ENCODE results near the gene RUNX1. TPM values are rescaled to one million over a fixed set of nuclear protein-coding genes. Genes with fewer than 3 reads are reported as not detected.
A peak's percentile ranks its signal among the peaks of the same experiment; 100 is the strongest.

RUNX1 gene
- total RNA-seq, 1 donor from 2014 or later: 2.0 TPM

GRCh38 chr21:35059742-35060141 lies 10.6 kb upstream of the RUNX1 start:
- DNase-seq: no peak

- no peak for DNase-seq
These were observed 9.0 kb upstream of the RUNX1 start for GRCh38 chr21:35058058-35058457.

GRCh38 chr21:35057428-35057827 lies 8.3 kb upstream of the RUNX1 start:
- DNase-seq: no peak

DNA sequence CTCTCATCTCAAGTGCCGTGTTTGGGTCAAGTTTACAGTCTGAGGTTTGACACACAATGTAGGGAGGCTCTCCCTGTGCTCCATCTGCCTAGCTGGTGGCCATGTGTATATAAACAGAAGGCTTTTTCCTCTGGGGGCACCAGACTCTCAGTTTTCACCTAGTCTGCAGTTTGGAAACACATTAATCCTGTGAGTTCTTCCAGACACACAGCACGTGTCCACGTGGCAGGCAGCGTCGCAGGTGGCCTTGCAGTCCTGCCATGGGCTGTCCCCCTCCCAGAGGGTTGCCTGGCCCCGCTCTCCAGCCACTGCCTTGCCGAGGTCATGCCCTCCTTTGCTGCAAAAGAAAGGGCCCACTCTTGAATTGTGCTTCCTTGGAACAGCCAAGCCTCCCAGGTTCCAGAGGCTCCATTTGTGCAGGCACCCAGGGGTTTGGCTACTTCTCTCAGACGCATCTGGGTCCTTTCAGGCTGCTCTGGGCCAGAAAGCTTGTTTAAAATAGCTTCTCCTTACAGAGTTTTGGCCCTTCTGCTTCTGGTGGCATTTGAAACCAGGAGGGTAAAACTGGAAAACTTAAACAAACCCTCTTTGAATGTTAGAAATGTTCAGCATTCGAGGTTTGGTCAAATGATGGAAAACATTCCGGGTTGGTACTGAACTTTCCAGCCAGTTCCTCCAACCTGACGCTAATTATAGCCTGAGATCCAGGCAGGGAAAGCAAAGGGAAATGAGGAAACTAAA lies 4.4 kb upstream of the RUNX1 start:
- no peak for DNase-seq

- DNase-seq: no peak
These were observed 3.7 kb upstream of the RUNX1 start for GRCh38 chr21:35052801-35053200.

DNA sequence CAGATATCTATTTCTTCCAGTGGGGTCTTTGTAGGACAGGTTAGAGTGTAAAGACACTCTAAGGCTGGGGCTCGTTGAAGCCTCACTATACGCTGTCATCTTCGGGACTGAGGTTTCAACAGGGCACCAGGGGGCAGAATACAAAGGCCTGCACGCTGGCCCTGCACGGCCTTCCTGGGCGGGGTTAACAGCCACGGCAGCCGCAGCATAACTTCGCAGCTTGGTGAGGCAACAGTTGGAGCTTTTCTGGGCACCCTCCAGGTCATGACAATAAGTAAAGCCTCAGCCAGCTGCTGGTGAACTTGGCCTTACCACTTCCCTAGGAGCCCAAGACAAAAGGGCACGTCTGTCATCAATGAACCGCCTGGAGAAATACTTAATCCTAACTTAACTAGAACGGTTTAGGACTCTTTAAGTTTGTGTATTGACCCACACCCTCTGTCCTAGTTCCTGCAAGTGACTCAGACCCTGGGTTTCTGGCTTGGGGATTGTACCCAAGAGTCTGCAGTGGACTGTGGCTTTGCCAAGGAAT lies 2.3 kb upstream of the RUNX1 start:
- DNase-seq: peak; percentile 17

DNA sequence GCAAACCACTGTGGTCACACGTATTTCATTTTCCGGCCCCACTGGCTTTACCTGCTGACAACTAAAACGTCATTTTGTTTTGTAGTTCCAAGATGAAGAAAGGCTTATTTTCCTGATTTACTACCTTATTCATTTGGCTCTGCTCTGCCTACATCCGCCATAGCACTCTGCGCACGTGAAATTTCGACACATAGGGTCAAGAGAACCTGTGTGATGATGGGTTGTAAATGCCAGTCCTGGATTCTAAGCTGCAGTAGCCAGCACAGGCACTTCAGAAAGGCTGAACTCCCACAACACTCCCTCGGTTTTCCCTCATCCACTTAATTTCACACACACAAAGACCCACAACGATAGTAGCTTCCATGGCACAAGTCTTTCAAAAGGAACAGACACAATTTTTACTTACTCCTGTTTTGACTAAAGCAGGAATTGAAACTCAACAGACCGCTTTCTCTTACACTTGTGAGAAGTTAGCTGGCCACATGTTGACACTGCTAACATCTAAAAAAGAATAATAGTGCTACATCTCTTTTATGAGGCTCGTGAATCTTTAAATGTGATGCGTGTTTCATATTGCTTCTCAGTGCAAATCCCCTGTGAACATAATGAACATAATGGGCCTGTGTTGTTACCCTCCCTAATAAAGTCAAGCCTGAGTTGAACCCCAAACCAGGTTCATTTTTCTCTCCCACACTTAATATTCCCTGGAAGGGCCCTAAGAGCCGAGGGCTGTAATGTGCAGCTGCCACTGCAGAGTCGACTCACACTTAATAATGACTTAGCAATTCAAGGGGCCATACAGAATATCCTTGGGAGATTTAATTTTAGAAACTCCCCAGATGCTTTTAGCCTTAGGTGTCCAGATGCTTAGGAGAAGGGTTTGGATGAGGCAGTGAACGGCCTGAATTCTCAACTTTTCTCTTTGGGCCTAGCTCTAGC lies 1.5 kb upstream of the RUNX1 start:
- no peak for DNase-seq

- DNase-seq: no peak
These were observed 910 bp downstream of the RUNX1 start for GRCh38 chr21:35048183-35048601.

- DNase-seq: no peak
These were observed 2.2 kb downstream of the RUNX1 start for GRCh38 chr21:35046880-35047229.

DNA sequence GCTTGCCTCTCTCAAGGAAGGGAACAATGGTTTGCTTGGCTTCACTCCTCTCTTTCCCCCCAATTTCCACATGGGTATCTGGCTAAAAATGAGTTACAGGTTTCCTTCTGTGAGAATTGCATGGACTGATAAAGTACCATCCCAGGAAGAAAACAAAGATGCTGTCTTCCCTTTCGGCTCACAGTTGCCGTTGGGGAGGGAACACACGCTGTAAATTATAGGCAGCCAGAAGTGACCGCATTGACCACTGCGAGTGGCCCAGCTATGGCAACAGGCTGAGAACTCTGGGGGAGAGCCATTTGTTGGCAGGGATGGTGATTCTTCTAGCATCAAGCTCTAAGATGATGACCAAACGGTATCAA lies 2.9 kb downstream of the RUNX1 start:
- DNase-seq: no peak

DNA sequence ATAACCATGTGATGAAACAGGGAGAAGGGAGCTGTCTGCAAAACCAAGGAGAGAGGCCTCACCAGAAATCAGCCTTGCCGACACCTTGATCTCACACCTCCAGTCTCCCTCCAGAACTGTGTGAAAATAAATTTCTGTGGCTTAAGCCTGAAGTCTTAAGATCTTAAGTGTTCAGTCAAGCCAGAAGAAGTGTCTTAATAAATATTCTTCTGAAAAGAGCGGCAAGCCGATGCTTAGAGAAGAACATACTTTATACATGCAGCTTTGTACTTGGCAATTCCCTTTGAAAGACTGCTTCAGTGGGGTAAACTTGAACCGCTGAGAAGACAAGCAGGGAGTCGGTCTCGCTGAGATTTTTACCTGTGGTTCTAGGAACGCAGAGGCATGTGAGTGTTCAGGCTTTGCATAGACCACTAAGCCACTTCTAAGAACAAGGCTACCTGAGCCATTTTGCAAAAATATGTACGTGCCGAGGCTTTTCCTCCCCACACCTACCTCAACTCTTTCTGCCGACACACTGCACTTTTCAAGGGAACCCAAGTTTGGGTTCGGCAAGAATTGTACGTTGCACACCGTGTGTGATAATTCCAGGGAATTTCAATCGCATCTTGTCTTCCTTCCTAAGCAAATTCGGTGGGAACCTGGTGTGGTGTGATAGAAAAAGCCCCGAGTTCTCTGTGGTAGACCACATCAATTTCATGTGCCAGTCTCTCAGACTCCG lies 3.4 kb downstream of the RUNX1 start:
- no peak for DNase-seq

- DNase-seq: no peak
These were observed 4.1 kb downstream of the RUNX1 start for GRCh38 chr21:35044770-35045541.

GRCh38 chr21:35044128-35044527 lies 5.0 kb downstream of the RUNX1 start:
- DNase-seq: no peak

DNA sequence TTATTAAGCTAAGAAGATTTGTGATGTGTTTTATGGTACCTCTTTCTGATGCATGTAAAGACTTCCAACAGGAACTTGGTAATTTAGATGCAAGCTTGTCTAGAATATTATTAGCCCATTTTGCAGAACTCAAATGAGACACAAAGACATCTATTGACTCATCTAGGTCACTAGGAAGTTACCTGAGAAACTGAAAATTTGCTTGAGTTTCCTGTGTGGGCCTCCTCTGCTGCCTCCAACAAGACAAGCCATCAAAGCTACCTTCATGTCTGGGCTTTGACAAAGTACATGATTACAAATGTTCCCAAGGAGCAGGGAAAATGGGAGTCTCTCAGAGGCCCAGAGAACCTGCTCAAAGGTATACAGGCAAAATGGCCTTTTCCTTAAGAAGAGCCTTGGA lies 5.6 kb downstream of the RUNX1 start:
- no peak for DNase-seq

DNA sequence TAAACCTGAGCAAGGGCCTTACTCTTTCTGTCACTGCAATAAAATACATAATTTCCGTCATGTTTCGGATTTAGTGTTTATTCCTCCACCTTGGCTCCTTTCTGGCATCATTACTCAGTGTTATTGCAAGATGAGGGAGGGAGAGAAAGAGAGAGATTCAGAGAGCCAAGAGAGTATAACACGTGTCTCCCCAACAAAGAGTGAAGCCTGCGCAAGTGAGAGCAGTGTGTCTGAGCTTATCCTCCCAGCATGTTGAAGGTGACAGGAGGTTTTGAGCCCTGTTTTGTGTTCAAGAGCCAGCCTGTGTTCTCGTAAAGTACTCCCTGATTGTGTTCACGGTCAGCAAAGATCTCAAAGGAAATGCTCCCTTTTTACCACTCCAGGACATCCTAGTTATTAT lies 6.3 kb downstream of the RUNX1 start:
- no peak for DNase-seq

DNA sequence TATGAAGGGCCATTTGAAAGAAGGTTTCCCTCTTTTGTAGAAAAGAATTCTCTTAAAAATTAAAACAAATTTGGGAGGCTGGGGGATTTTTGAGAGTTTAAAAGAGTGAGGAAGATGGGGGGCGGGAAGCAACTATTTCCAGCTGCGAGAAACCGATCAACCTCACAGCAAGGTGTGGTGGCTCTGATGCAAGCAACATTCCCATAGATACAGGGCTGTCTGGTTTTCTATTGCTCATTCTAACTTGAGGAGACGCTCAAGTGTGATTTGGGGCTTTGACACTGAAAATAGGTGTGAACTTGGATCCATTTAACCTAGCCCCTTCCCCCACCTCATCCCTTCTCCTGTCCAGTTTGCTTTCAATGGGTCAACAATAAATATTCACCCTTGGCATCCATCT lies 7.2 kb downstream of the RUNX1 start:
- DNase-seq: no peak

- no peak for DNase-seq
These were observed 8.0 kb downstream of the RUNX1 start for GRCh38 chr21:35041122-35041521.

DNA sequence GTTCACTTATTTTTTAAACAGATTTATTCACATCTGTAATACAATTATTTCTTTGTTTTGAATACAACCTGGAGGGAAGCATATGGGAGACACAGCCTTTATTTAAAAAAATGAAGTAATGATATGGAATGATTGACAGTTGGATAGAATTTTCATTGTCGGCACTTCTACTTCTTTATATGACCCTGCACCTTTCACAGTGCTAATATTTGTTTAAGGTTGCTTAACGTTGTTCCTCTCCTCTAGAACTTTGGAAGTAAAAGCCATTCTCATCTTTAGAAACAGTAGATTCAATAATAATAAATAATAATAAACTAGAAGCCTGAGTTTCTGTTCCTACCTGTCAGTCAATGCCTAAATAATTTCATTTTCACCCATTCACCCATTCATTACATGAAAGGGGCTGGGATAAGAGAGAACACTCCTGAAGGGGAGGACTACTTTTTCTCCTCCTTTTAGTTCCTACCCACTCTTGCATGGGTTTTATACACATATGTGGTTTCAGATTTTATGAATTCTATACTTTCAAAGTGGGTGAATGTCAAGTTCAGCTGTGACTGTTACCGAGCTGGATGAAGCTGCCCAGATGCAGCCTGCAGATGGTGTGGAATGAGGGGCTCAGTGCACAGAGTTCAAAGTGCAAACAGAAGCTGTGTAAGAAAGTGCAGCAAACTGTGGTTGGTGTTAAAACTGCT lies 9.4 kb downstream of the RUNX1 start:
- DNase-seq: no peak

GRCh38 chr21:35038772-35039319 lies 10.3 kb downstream of the RUNX1 start:
- no peak for DNase-seq

- DNase-seq: no peak
These were observed 11.7 kb downstream of the RUNX1 start for GRCh38 chr21:35037384-35037765.
